ENCODE results near the gene MACROD2.

Gene MACROD2

DNA sequence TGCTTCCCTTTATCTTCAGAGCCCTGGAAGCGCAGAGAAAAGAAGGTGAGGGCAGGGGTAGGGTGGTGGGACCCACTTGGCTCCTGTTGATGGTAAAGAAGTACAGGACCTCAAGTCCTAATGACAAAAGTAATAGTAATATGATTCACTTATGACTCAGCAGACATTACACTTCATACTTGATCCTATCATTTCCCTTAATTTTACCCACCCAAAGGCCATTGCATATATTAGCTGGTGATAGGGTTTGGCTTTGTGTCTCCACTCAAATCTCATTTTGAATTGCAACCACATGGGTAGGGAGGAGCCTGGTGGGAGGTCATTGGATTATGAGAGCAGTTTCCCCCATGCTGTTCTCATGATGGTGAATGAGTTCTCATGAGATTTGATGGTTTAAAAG is 1697.3 kb downstream of the MACROD2 start:
- DNase-seq (ENCODE audit: extremely low read depth, low read depth), result no peak
- TF ChIP-seq, protein P1, sequence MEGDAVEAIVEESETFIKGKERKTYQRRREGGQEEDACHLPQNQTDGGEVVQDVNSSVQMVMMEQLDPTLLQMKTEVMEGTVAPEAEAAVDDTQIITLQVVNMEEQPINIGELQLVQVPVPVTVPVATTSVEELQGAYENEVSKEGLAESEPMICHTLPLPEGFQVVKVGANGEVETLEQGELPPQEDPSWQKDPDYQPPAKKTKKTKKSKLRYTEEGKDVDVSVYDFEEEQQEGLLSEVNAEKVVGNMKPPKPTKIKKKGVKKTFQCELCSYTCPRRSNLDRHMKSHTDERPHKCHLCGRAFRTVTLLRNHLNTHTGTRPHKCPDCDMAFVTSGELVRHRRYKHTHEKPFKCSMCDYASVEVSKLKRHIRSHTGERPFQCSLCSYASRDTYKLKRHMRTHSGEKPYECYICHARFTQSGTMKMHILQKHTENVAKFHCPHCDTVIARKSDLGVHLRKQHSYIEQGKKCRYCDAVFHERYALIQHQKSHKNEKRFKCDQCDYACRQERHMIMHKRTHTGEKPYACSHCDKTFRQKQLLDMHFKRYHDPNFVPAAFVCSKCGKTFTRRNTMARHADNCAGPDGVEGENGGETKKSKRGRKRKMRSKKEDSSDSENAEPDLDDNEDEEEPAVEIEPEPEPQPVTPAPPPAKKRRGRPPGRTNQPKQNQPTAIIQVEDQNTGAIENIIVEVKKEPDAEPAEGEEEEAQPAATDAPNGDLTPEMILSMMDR (IDR thresholded peaks at IDR 0.05; ENCODE audit: low read depth, low read length), result no peak

DNA sequence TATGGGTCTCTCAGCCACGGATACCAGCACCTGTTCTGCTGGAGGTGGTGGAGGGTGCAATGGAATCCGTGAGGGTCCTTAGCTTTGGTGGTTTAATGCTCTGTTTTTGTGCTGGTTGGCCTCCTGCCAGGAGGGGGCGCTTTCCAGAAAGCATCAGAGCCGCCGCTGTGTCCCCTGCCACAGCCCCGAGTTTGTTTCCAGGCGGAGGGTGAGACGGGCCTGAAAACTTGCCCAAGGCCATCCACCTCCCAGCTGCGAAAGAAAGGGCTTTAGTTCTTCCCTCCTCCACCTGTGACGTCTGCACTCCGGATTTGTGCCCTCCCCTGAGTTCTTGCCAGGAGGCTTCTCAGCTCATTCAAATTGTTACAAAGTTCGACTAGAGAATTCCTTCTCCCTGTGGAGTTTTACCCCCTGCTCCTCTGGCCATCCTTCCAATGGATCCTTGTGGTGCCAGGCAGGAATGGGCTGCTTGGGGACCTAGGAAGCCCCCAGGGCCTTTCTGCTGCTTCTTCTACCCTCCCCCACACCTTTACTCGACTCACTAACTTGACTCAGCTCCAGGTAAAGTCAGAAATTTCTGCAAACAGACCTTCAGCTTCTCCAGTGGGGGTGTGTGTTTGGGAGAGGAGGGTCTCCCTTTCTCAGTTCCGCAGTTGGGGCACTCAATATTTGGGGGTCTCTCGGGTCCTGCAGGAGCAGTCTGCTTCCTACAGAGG is 1704.3 kb downstream of the MACROD2 start:
- no peak for DNase-seq (ENCODE audit: extremely low read depth, low read depth)

DNA sequence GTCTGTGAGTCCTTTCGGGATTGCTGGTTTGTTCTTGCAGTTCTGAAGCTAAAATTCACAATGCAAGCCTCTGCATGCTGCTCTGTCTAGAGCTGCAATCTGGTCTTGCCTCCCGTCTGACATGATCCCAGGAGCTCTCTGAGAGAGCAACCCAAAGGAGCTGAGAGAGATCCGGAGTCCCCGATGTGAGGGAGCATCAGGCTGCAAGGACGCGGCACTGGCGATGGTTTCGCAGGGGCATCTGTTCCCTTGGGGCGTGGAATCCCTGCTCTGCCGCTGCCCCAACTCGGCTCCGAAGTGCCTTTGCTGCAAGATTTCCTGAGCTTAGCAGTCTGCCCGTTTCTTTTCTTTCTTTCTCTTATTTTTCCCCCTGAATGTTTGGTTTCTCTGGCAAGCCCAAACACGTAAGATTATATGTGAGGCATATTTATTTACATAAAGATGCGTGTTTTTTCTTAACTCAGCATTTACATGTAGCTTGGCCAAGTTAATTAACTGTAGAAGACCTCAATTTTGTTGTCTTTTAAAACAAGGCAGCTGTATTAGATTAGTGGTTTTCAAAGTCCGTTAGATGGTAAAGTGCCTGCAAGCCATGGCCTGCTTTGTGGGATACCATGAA is 1704.9 kb downstream of the MACROD2 start:
- no peak for DNase-seq (ENCODE audit: extremely low read depth, low read depth)
- TF ChIP-seq, protein P1 (IDR thresholded peaks at IDR 0.05; ENCODE audit: low read depth, low read length), result no peak

More for the DNA sequence above, 1704.3 kb downstream of the MACROD2 start:
- TF ChIP-seq, protein P1 (IDR thresholded peaks at IDR 0.05; ENCODE audit: low read depth, low read length), result no peak

DNA sequence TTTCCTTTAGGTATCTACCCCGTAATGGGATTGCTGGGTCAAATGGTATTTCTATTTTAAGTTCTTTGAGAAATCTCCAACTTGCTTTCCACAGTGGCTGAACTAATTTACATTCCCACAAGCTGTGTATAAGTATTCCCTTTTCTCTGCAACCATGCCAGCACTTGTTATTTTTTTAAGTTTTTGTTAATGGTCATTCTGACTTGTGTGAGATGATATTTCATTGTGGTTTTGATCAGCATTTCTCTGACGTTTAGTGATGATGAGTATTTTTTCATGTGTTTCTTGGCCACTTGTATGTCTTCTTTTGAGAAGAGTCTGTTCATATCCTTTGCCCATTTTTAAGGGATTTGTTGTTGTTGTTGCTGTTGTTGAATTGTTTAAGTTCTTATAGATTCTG is 1706.8 kb downstream of the MACROD2 start:
- no peak for DNase-seq (ENCODE audit: extremely low read depth, low read depth)

DNA sequence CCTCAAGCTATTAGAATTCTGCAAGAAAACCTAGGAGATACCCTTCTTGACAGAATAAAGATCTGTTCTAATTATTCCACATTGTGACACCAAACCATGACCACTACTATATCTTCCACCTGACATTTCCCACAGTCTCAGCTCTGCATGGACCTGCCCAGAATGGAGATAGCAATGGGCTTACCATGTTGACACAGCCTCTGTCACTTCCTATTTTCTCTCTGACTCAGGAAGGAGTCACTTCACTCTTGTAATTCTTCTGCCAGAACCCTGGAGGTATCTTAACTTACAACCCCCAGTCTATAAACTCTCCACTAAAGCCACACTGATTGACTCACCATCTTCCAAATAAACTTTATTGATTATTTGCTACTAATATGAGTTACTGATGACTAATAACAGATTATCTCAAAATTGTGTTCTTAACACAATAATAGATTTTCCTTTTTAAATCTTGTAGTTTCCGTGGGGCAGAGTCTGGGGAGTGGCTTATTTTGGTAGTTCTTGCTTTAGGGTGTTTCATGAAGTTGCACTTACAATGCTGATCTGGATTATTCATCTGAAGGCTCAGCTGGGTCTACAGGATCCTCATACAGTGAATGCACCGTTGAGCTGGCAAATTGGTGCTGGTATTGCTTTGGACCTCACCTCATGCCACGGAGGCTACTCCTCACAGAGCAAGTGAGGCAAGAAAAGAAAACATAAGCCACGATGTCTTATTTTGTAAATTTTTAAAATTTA is 1708.0 kb downstream of the MACROD2 start:
- no peak for DNase-seq (ENCODE audit: extremely low read depth, low read depth)
- TF ChIP-seq, protein P1 (IDR thresholded peaks at IDR 0.05; ENCODE audit: low read depth, low read length), result no peak

More for the DNA sequence above, 1706.8 kb downstream of the MACROD2 start:
- TF ChIP-seq, protein P1 (IDR thresholded peaks at IDR 0.05; ENCODE audit: low read depth, low read length), result no peak

DNA sequence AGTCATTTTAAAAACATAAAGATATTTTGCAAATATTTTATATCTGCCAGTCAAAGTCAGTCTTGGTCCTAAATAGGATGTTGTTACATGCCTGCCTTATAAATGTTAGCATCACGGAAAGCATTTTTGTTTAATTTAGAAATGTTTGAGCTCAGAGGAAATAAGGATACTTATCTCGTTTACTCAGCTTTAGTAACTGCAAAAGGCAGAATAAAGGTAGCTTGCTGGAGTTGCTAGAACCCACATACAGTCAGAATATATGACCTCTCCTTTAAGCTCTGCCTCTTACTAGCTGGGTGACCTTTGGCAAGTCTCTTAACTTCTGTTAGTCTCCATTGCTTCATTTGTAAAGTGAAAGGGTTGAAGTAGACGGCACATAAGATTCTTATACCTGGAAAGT is 1710.7 kb downstream of the MACROD2 start:
- DNase-seq (ENCODE audit: extremely low read depth, low read depth), result no peak
- TF ChIP-seq, protein P1 (IDR thresholded peaks at IDR 0.05; ENCODE audit: low read depth, low read length), result no peak

DNA sequence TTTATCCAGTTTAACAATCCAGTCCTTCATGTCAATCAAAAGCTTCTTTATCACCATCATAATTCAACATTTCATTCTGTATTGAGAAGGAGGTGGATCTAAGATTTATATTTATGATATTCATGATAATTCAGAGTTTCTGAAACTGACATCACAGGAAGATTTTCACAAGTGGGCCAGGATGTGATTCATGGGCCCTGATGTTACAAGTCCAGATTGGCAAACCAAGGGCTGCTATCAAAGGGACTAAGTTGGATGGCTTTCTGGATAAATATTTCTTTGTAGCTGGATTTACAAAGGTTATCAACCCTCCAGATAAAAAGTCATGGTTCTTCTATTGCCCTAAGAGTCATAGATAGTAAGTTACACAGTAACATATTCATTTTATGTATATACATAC is 1711.4 kb downstream of the MACROD2 start:
- no peak for DNase-seq (ENCODE audit: extremely low read depth, low read depth)
- TF ChIP-seq, protein P1 (IDR thresholded peaks at IDR 0.05; ENCODE audit: low read depth, low read length), result no peak

Data from AG09319 (cell line).